ENCODE measurements around the gene REN. TPM values are rescaled to one million over a fixed set of nuclear protein-coding genes. Genes with fewer than 3 reads are reported as not detected.
A peak's percentile ranks its signal among the peaks of the same experiment; 100 is the strongest.

Gene REN
- total RNA-seq, 1 donor from 2014 or later, result not detected

GRCh38 chr1:204128464-204128963, 37.6 kb downstream of the REN start:
- H3K27me3 Mint-ChIP-seq (ENCODE audit: low read depth, unreplicated experiment), result peaks cover 2% of the 10 kb centered on the region
- no peak for TF ChIP-seq EZH2 (IDR thresholded peaks at IDR 0.05; ENCODE audit: insufficient read depth, low read length)
- no peak for TF ChIP-seq CTCF (IDR thresholded peaks at IDR 0.05; ENCODE audit: insufficient read depth, low read depth, low read length)
- H2AFZ ChIP-seq (ENCODE audit: low read depth, low read length), result peak overlapping the region; percentile 67
- H3K4me3 ChIP-seq (ENCODE audit: insufficient read depth, low read depth, low read length), result peak overlapping the region; percentile 7
- peaks cover 15% of the 10 kb centered on the region for H3K4me1 Mint-ChIP-seq (ENCODE audit: low read depth, unreplicated experiment)
- DNase-seq (ENCODE audit: low read depth) (no peak), FAIRE-seq (no peak)
- H3K9me3 ChIP-seq (ENCODE audit: insufficient read depth, low read depth, low read length), result no peaks in the 10 kb centered on the region
- H4K20me1 ChIP-seq (ENCODE audit: insufficient read depth, low read length), result no peaks in the 10 kb centered on the region
- no peak overlapping the region for H3K27ac Mint-ChIP-seq (ENCODE audit: unreplicated experiment)
- peaks cover 35% of the 10 kb centered on the region for H3K4me1 ChIP-seq (ENCODE audit: insufficient read depth, low read length)
- H3K9ac ChIP-seq (ENCODE audit: low read length), result peak overlapping the region; percentile 51
- H3K36me3 Mint-ChIP-seq (ENCODE audit: low read depth, unreplicated experiment), result peaks cover 2% of the 10 kb centered on the region
- peak overlapping the region; percentile 60 for H3K4me2 ChIP-seq (ENCODE audit: low read length)
- H3K27ac ChIP-seq (ENCODE audit: low read depth, low read length), result no peak overlapping the region
- no peaks in the 10 kb centered on the region for H3K9me3 Mint-ChIP-seq (ENCODE audit: unreplicated experiment)
- H3K27me3 ChIP-seq (ENCODE audit: insufficient read depth, low read length), result no peaks in the 10 kb centered on the region
- no peaks in the 10 kb centered on the region for H3K79me2 ChIP-seq (ENCODE audit: insufficient read depth, low read length)
- no peak overlapping the region for H3K4me3 Mint-ChIP-seq (ENCODE audit: unreplicated experiment)
- no peaks in the 10 kb centered on the region for H3K36me3 ChIP-seq (ENCODE audit: insufficient read depth, low read length)

DNA sequence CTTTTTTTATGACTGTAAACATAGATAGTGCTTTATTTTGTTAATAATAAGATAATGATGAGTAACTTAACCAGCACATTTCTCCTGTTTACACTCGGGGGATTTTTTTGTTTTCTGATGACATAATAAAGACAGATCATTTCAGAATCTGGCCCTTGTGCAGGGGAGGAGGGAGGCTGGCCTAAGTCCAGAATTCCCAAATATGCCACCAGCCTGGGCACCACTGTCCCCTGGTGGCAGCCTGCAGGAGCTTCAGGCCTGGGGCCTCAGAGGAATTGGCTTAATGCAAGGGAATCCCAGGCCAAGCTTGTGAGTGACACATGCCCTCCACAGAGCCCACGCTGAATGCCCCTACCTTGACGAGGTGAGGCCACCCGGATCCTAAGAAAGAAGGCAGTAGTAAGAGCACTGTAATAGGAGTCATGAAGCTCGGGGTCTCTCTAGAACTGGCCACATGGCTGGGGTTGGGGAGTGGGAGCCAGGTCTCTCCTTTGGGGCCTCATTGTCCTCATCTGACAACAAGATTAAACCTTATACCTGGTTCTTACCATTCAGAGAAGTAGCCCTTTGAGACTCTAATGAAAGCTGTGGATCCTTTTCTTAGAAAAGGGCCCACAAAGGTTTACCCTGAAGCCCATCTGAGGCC, 38.4 kb downstream of the REN start:
- Histone ChIP-seq H3K4me1 (ENCODE audit: insufficient read depth, low read length) (peaks cover 35% of the 10 kb centered on the region), H3K9ac (ENCODE audit: low read length) (no peak overlapping the region), H3K9me3 (ENCODE audit: insufficient read depth, low read depth, low read length) (no peaks in the 10 kb centered on the region), H4K20me1 (ENCODE audit: insufficient read depth, low read length) (no peaks in the 10 kb centered on the region), H3K36me3 (ENCODE audit: insufficient read depth, low read length) (no peaks in the 10 kb centered on the region), H3K4me2 (ENCODE audit: low read length) (no peak overlapping the region), H2AFZ (ENCODE audit: low read depth, low read length) (no peak overlapping the region), H3K4me3 (ENCODE audit: insufficient read depth, low read depth, low read length) (no peak overlapping the region), H3K79me2 (ENCODE audit: insufficient read depth, low read length) (no peaks in the 10 kb centered on the region), H3K27me3 (ENCODE audit: insufficient read depth, low read length) (no peaks in the 10 kb centered on the region), H3K27ac (ENCODE audit: low read depth, low read length) (no peak overlapping the region)
- Mint-ChIP-seq H3K36me3 (ENCODE audit: low read depth, unreplicated experiment) (peaks cover 5% of the 10 kb centered on the region), H3K27ac (ENCODE audit: unreplicated experiment) (peak overlapping the region; percentile 58), H3K4me3 (ENCODE audit: unreplicated experiment) (peak overlapping the region; percentile 54), H3K9me3 (ENCODE audit: unreplicated experiment) (no peaks in the 10 kb centered on the region), H3K4me1 (ENCODE audit: low read depth, unreplicated experiment) (peaks cover 15% of the 10 kb centered on the region), H3K27me3 (ENCODE audit: low read depth, unreplicated experiment) (peaks cover 2% of the 10 kb centered on the region)
- peak; percentile 41 for FAIRE-seq
- TF ChIP-seq EZH2 (IDR thresholded peaks at IDR 0.05; ENCODE audit: insufficient read depth, low read length), result no peak
- peak; percentile 97 for TF ChIP-seq CTCF (IDR thresholded peaks at IDR 0.05; ENCODE audit: insufficient read depth, low read depth, low read length)
- DNase-seq (ENCODE audit: low read depth), result peak; percentile 51

DNA sequence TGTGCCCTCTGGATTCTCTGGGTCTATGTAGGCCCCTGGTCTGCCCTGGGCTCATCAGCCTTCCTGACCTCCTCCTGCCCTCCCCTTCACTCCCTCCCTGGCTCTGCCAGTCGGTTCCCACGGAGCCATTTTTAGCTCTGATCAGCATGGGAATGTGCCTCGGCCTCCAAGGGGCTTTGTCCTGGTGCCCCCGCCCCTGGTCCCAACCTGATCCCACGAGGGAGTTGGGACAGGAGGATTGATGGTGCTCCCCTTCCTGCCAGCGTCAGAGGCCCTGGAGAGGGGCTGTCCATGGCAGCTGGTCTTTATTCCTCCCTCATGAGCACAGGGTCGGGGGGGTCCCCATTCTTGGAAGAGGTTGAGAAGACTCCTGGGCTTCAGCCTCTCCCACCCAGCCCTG, 39.2 kb downstream of the REN start:
- H3K9ac ChIP-seq (ENCODE audit: low read length), result no peak overlapping the region
- H3K27ac ChIP-seq (ENCODE audit: low read depth, low read length), result no peak overlapping the region
- no peak overlapping the region for H3K4me3 Mint-ChIP-seq (ENCODE audit: unreplicated experiment)

More for the DNA sequence above, 39.2 kb downstream of the REN start:
- Mint-ChIP-seq H3K4me1 (ENCODE audit: low read depth, unreplicated experiment) (peaks cover 15% of the 10 kb centered on the region), H3K27ac (ENCODE audit: unreplicated experiment) (no peak overlapping the region), H3K36me3 (ENCODE audit: low read depth, unreplicated experiment) (peaks cover 5% of the 10 kb centered on the region), H3K27me3 (ENCODE audit: low read depth, unreplicated experiment) (peaks cover 2% of the 10 kb centered on the region), H3K9me3 (ENCODE audit: unreplicated experiment) (no peaks in the 10 kb centered on the region)
- Histone ChIP-seq H3K4me2 (ENCODE audit: low read length) (no peak overlapping the region), H2AFZ (ENCODE audit: low read depth, low read length) (no peak overlapping the region), H4K20me1 (ENCODE audit: insufficient read depth, low read length) (no peaks in the 10 kb centered on the region), H3K27me3 (ENCODE audit: insufficient read depth, low read length) (no peaks in the 10 kb centered on the region), H3K9me3 (ENCODE audit: insufficient read depth, low read depth, low read length) (no peaks in the 10 kb centered on the region), H3K79me2 (ENCODE audit: insufficient read depth, low read length) (no peaks in the 10 kb centered on the region), H3K36me3 (ENCODE audit: insufficient read depth, low read length) (no peaks in the 10 kb centered on the region), H3K4me1 (ENCODE audit: insufficient read depth, low read length) (peaks cover 35% of the 10 kb centered on the region), H3K4me3 (ENCODE audit: insufficient read depth, low read depth, low read length) (no peak overlapping the region)
- no peak for TF ChIP-seq EZH2 (IDR thresholded peaks at IDR 0.05; ENCODE audit: insufficient read depth, low read length)
- no peak for TF ChIP-seq CTCF (IDR thresholded peaks at IDR 0.05; ENCODE audit: insufficient read depth, low read depth, low read length)
- DNase-seq (ENCODE audit: low read depth) (no peak), FAIRE-seq (no peak)
